ENCODE results near the gene DRG2. TPM values are rescaled to one million over a fixed set of nuclear protein-coding genes. Genes with fewer than 3 reads are reported as not detected.

DRG2 gene
- total RNA-seq, 1 experiment from 2014 or later: 52.0 TPM

- Histone ChIP-seq H4K91ac (ENCODE audit: insufficient read length, low read depth, low read length) (no peak overlapping the region), H4K8ac (replicated peaks; ENCODE audit: insufficient read length, low read depth, low read length) (no peak overlapping the region), H4K20me1 (ENCODE audit: control insufficient read depth, insufficient read depth, insufficient read length) (no peaks in the 10 kb centered on the region), H3K14ac (ENCODE audit: insufficient read depth, low read length) (no peak overlapping the region), H3T11ph (ENCODE audit: low read length) (no peak overlapping the region), H3K18ac (ENCODE audit: insufficient read length, low read depth, low read length) (no peak overlapping the region), H3K79me2 (ENCODE audit: insufficient read depth, low read length) (no peaks in the 10 kb centered on the region), H4K5ac (ENCODE audit: insufficient read length, low read depth, low read length) (no peak overlapping the region), H3K27ac (ENCODE audit: insufficient read length, low read depth, low read length) (no peak overlapping the region), H3K23ac (ENCODE audit: insufficient read length, low read depth, low read length) (no peak overlapping the region), H2BK5ac (ENCODE audit: insufficient read length, low read length) (no peak overlapping the region), H3K23me2 (ENCODE audit: insufficient read length, low read depth, low read length, poor library complexity, severe bottlenecking) (no peaks in the 10 kb centered on the region), H2BK15ac (ENCODE audit: low read depth, low read length) (no peak overlapping the region), H2BK12ac (ENCODE audit: insufficient read length, low read depth, low read length) (no peak overlapping the region), H2AFZ (ENCODE audit: low read length) (no peak overlapping the region), H3K9me3 (ENCODE audit: control insufficient read depth, low read depth, low read length) (no peaks in the 10 kb centered on the region), H3K4me1 (ENCODE audit: insufficient read depth, low read length) (no peaks in the 10 kb centered on the region), H3K4ac (ENCODE audit: low read depth, low read length) (no peak overlapping the region), H2BK20ac (ENCODE audit: low read depth, low read length, poor library complexity, severe bottlenecking) (no peak overlapping the region), H2AK5ac (ENCODE audit: insufficient read length, low read length) (no peak overlapping the region), H3K56ac (ENCODE audit: insufficient read length, low read depth, low read length) (no peak overlapping the region), H3K27me3 (ENCODE audit: insufficient read depth, low read length) (no peaks in the 10 kb centered on the region), H2BK120ac (ENCODE audit: low read depth, low read length, poor library complexity, severe bottlenecking) (no peak overlapping the region), H3K9ac (ENCODE audit: extremely low read depth, insufficient read length, low read length) (no peak overlapping the region), H3K4me2 (ENCODE audit: insufficient read depth, insufficient read length, low read length) (no peak overlapping the region), H3K79me1 (ENCODE audit: insufficient read depth, low read depth, low read length, poor library complexity, severe bottlenecking) (no peaks in the 10 kb centered on the region)
- peaks cover 32% of the 10 kb centered on the region for H3K27me3 Mint-ChIP-seq (ENCODE audit: low read depth)
- no peak overlapping the region for H3K4me3 Mint-ChIP-seq
- no peak for TF ChIP-seq CTCF (conservative IDR thresholded peaks at IDR 0.05)
- no peak for DNase-seq
- H3K9me3 Mint-ChIP-seq: no peaks in the 10 kb centered on the region
- no CpG with 5 or more reads among the region's 5 CpGs for WGBS (ENCODE audit: extremely low coverage, insufficient read length, low lambda C conversion rate)
- no peak overlapping the region for H3K27ac Mint-ChIP-seq
- no peaks in the 10 kb centered on the region for H3K36me3 Mint-ChIP-seq (ENCODE audit: insufficient read depth in 1 of 3, low read depth in 3 of 3)
- peaks cover 6 to 12% of the 10 kb centered on the region in 2 experiments; a peak in 3 of 4 replicates for H3K4me1 Mint-ChIP-seq
These were observed 45.0 kb downstream of the DRG2 start for GRCh38 chr17:18132711-18133110.

Measured in H9 (cell line).